Measurements from ENCODE around the gene GTPBP8. TPM values are rescaled to one million over a fixed set of nuclear protein-coding genes. Genes with fewer than 3 reads are reported as not detected.

The GTPBP8 gene
- total and polyA plus RNA-seq, 2 of the 8 experiments (the other 6 are each of a cell fraction or from before 2014, with no cell fraction given) = 25.8 to 27.6 TPM

DNA sequence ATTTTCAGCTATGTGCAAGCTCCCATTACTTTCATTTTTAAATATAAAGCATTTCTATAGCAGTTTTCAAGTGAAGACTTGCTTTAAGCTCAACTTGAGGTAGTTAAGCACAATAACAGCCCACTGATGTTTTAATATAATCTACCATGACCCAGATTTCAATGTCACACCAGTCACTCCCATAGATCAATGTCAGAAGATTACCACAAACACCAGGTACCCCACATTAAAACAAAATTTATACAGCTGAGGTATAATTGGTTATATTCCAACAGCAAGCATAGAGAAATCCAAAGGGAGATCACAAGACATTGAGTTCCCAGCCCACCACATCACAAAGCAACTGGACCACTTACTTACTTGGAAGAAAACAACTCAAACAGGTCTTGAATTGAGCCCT, 22.8 kb downstream of the GTPBP8 start:
- POLR2A ChIA-PET (ENCODE audit: partially characterized antibody) = interaction anchor here (0.6 to 2.3 kb wide), 3 partner anchors 12 to 454 kb away, joined by 3 to 7 read pairs (median 5); partner anchors contain the start of gene GTPBP8
- peaks cover 0 to 2% (median 0%) of the 10 kb centered on the region in 4 experiments; a peak in 2 of 7 replicates for H3K4me1 ChIP-seq (replicated peaks in 1 of 4; ENCODE audit: control insufficient read depth in 3 of 4, insufficient read depth in 4 of 4, low read length in 3 of 4)

More for the DNA sequence above, 22.8 kb downstream of the GTPBP8 start:
- H3K79me1 ChIP-seq (ENCODE audit: low read depth, low read length) = no peaks in the 10 kb centered on the region
- no peak overlapping the region for H2BK15ac ChIP-seq (ENCODE audit: low read length)
- H2AFZ ChIP-seq (ENCODE audit: low read length) = no peak overlapping the region
- H4K5ac ChIP-seq (ENCODE audit: insufficient read length, low read depth, low read length) = no peak overlapping the region
- H3K4me3 ChIP-seq (ENCODE audit: extremely low read depth in 1 of 4, insufficient read depth in 2 of 4, low read depth in 3 of 4, low read length in 4 of 4) = no peak overlapping the region
- H3K27me3 ChIP-seq (replicated peaks in 1 of 4; ENCODE audit: control insufficient read depth in 3 of 4, extremely low read depth in 1 of 4, insufficient read depth in 3 of 4, low read length in 3 of 4) = no peaks in the 10 kb centered on the region
- H2BK12ac ChIP-seq (ENCODE audit: low read depth, low read length) = no peak overlapping the region
- CTCF ChIA-PET (ENCODE audit: partially characterized antibody) = interaction anchor here (1.0 to 1.1 kb wide), 2 partner anchors 15 to 22 kb away, joined by 3 to 5 read pairs; no protein-coding TSS in a partner anchor
- peaks cover 3% of the 10 kb centered on the region; the same call in 1 of the 2 replicates for H3K23me2 ChIP-seq (ENCODE audit: low read depth, low read length)
- FAIRE-seq (no peak), DNase-seq (ENCODE audit: low read depth in 1 of 2, low spot score in 2 of 2) (no peak)
- H3K36me3 ChIP-seq (ENCODE audit: control insufficient read depth in 2 of 4, insufficient read depth in 4 of 4, low read length in 3 of 4) = peaks cover 14 to 73% (median 41%) of the 10 kb centered on the region in 4 experiments; a peak in 7 of 8 replicates
- no peak overlapping the region for H2BK20ac ChIP-seq (ENCODE audit: low read length)
- no peak overlapping the region for H3K4ac ChIP-seq (replicated peaks; ENCODE audit: insufficient read length, low read depth, low read length)
- H3K9ac ChIP-seq (replicated peaks in 1 of 4; ENCODE audit: extremely low read depth in 1 of 4, low read depth in 3 of 4, low read length in 3 of 4) = no peak overlapping the region
- no peak overlapping the region for H2BK5ac ChIP-seq (ENCODE audit: low read depth, low read length)
- no peak overlapping the region for H3K18ac ChIP-seq (ENCODE audit: extremely low read depth, low read length)
- H4K8ac ChIP-seq (ENCODE audit: extremely low read depth, insufficient read depth, low read length) = no peak overlapping the region
- H4K91ac ChIP-seq (replicated peaks; ENCODE audit: insufficient read length, low read length) = no peak overlapping the region
- H2BK120ac ChIP-seq (replicated peaks; ENCODE audit: low read depth, low read length) = no peak overlapping the region
- H3K14ac ChIP-seq (ENCODE audit: insufficient read length) = no peak overlapping the region
- H3K56ac ChIP-seq (replicated peaks; ENCODE audit: insufficient read length, low read depth, low read length) = no peak overlapping the region
- H3K79me2 ChIP-seq (ENCODE audit: control insufficient read depth in 1 of 2, insufficient read depth in 2 of 2, low read length in 2 of 2) = peaks cover 12 to 78% of the 10 kb centered on the region in 2 experiments
- no peak overlapping the region for H3K4me2 ChIP-seq (ENCODE audit: insufficient read depth in 1 of 2, low read depth in 2 of 2, low read length in 2 of 2)
- no peak overlapping the region for H3K27ac ChIP-seq (ENCODE audit: low read depth, low read length)
- peaks cover 0 to 2% of the 10 kb centered on the region in 2 experiments for H4K20me1 ChIP-seq (replicated peaks in 1 of 2; ENCODE audit: control insufficient read depth in 1 of 2, insufficient read depth in 2 of 2, low read length in 2 of 2)
- no peak overlapping the region for H3K23ac ChIP-seq (ENCODE audit: insufficient read length)
- H3K9me3 ChIP-seq (ENCODE audit: insufficient read depth in 2 of 2, low read depth in 1 of 2, low read length in 1 of 2) = no peaks in the 10 kb centered on the region
- no peak overlapping the region for H2AK5ac ChIP-seq (ENCODE audit: low read depth, low read length)
